Middle frontal gyrus (tissue), 1 donor: ENCODE results near the gene GPR39.
"Not testable (repeated sequence)": the region's sequence is repeated elsewhere in the genome, so short reads cannot be mapped to it uniquely, and the experiment has no call there.

Source experiments
- DNase-seq: peaks from one replicate; pipeline ENCODE4 v3.0.0-alpha.2; 2015; ENCODE audit warnings: low spot score; ENCODE audit errors: extremely low spot score

The GPR39 gene

DNA sequence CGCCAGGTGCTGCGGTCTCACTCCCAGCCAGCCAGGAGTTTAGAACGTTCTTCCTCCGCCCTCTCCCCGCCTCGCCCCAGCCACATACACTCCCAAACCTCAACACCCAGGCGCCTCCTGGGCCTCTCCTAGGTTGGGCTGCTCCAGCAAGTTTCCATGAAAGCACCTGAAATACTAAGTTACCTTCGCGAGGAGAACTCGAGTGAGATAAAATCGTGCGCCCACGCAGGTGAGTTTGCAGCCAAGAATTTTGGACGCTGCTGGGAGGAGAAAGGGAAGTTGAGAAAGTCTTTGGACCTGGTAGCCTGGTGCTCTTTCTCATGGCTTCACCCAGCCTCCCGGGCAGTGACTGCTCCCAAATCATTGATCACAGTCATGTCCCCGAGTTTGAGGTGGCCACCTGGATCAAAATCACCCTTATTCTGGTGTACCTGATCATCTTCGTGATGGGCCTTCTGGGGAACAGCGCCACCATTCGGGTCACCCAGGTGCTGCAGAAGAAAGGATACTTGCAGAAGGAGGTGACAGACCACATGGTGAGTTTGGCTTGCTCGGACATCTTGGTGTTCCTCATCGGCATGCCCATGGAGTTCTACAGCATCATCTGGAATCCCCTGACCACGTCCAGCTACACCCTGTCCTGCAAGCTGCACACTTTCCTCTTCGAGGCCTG lies at the start of gene GPR39:
TSS of gene GPR39 (plus strand) at position 83 of the 673 bp plus-strand sequence.
- no peak for DNase-seq

GRCh38 chr2:132368191-132368590 lies 48.4 kb upstream of the GPR39 start:
- no peak for DNase-seq

- no peak for DNase-seq
These were observed 44.3 kb upstream of the GPR39 start for GRCh38 chr2:132372276-132372675.

GRCh38 chr2:132373391-132374135 lies 43.0 kb upstream of the GPR39 start:
- DNase-seq = no peak

DNA sequence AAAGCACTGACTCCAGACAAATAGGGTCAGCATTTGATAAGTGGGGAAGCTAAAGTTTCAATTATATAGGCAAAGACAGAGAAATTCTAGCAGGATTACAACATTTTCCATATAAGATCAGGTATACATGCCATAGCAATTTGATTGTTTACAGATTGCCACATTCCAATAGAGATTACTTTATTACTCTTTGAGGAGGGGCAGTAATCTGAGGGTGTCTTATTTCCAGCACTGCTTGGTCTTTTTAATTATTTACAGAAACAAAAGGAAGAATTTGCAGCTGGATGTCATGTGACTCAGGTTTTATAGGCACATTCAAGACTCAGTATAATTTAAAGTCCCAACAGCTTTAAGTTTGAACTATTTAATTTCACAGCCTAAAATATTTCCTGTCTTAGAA lies 42.5 kb upstream of the GPR39 start:
- no peak for DNase-seq

DNA sequence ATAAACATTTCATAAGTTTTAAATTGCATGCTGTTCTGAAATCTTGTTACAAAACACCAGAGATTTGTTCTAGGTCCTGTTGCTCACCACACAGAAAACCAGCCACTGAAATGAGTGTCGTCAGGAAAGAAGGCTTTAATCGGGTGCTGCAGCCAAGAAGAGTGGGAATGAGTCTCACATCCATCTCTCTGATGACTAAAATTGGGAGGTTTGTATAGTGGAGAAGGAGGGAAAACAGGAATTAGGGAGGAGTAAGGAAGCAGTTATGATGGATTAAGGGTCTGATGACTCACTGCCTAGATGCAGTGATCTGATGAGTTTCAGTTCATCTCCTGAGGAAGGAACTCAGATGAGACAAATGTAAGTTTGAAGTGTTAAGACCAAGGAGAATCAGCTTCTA lies 42.1 kb upstream of the GPR39 start:
- no peak for DNase-seq

DNA sequence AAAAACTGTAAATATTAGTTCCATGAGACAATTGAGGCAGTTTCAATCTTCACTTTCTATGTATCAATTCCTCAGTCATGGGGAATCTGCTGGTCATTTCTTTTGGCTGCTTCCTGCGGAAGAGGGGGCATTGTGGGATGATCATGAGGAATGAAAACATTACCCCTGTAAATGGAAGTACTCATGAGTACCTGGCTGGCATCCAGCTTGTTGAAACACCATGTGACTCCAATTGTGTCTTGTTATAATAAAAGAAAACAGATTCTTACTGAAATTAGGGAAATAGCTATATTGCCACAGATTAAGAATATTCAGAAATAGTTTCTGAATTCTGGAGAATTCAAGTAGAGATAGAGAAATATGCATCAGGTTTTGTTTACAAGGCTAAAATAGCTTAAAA lies 41.6 kb upstream of the GPR39 start:
- DNase-seq = no peak

GRCh38 chr2:132381376-132381775 lies 35.2 kb upstream of the GPR39 start:
- no peak for DNase-seq

DNA sequence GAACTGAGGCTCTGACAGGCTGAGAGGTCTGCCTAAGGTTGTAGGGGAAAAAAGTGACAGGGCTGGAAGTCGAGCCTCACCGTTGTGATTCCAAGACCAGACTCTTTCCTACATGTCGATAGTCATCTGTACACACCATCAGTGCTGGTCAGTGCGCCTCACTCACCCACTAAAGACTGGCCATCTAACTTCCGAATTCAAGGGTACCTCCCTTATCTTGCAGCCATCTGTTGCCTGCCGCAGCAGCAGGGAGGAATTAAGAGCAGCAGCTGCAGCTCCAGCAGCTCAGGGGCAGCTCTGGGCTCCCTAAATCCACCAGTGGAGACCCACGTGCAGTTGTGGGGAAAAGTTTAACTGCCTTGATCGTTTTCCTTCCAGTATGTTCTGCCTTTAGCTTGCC lies 32.6 kb upstream of the GPR39 start:
- no peak for DNase-seq

DNA sequence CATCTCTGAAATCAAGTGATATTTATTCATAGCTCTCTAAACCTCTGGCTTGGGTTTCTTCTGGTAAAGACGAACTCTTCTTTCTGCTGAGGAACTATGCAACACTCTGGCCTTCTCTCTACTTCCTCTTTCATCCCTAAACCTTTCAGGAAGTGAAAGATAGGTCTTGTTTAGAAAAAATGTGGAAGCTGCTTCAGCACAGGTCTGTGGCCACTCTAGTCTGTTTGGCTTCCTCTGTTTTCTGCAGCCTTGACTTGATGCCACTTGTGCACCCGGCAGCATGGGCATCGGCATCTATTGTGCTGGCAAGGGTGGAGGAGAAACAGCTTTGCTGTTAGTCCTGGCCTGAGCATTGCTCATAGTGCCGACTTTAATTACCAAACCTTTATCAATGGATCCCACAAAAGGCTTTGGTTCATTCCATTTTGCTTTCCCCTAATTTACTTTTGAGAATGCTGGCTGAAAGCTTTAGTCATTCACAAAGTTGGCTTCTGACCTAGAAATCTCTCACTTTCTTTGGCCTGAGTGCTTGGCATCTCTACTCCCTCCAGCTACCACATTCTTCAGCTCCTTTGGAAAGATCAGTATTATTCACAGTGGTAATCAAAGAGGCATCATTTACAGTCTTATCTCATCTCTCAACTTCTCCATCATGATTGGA lies 32.0 kb upstream of the GPR39 start:
- DNase-seq = no peak

DNA sequence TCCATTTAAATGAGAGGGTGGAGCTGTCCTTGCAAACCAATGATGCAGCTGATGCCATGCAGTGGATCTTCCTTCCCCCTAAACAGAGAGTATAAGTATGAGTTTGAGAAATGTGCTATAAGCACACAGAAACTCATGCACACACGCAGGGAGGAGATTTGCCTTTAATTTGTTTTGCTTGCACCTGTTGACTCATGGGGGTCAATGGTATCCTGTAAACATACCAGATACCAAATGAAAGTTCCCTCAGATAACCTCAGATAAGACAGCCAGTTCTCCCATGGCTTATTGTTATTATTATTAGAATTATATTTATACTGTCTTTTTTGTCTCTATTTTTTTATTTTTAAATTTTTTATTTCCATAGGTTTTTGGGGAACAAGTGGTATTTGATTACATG lies 29.5 kb upstream of the GPR39 start:
- no peak for DNase-seq

DNA sequence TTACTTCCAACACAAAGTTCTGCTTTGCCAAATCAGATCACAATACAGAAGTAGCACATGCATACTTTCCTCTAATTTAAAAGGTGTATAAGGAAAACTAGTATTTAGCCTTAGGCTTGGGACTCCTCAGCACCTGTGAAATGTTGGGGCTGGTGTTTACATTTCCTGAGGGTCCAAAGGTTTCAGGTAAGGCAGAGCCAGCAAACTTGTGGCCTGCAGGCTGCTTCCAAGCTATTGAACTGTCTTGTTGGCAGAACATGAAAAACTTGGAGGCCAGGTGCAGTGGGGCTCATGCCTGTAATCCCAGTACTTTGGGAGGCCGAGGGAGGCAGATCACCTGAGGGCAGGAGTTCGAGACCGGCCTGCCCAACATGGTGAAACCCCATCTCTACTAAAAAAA lies 26.5 kb upstream of the GPR39 start:
- DNase-seq = no peak

DNA sequence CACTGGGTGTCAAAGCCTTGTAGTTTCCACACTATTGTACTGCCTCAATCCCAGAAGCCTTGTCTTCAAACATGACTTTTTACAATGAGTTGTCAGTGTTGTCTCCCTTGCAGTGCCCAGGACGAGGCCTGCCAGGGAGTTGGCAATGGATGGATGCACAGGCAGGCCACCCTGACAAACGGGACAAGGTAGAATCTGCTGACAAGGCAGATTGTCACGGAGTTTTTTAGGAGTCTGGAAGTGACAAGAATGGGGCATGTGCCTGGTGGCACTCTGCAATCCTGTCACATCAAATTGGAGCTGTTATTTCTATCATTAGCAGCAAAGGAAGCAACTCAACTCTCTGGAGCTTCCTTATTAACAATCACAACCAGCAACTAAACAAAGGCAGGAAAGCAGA lies 25.2 kb upstream of the GPR39 start:
- no peak for DNase-seq

DNA sequence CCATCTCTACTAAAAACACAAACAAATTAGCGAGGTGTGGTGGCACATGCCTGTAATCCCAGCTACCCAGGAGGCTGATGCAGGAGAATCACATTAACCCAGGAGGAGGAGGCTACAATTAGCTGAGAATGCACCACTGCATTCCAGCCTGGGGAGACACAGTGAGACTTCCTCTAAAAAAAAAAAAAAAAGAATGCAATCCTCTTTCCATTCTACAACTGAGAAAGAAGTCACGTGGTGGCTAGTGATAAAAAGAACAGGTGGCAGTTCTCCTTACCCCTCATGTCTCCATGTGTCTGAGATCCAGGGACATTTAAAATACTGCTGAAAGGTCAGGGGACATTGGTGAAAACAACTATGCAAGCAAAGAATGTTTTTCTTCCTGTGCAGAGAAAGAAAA lies 24.4 kb upstream of the GPR39 start:
- no peak for DNase-seq

DNA sequence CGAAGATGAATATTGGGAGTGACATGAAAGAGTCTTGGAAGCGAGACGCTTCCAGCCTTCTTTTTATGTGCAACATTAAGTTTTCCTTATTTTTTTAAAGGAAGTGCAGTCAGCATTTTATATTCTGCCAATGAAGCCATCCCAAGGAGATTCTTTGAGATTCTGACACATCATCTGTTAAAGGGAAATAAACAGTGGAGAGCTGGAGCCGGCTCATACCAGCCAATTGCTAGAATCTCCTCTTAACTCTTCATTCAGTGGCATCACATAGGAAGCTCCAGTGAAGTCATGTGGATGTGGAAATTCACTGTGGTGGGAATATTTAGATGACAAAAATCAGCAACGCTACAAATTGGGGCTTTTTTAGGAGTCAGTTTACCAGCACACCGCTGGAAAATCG lies 23.7 kb upstream of the GPR39 start:
- DNase-seq = no peak

DNA sequence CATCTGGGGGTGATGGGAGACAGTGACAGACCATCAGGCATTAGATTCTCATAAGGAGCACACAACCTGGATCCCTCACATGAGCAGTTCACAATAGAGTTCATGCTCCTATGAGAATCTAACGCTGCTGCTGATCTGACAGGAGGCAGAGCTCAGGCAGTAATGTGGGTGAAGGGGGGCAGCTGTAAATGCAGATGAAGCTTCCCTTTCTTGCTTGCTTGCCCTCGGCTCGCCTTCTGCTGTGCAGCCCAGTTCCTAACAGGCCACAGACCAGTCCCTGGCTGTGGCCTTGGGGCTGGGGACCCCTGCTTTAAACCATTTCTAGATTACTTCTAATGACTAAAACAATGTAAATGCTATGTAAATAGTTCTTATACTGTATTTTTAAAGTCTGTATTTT lies 19.6 kb upstream of the GPR39 start:
- DNase-seq = not testable (repeated sequence)

DNA sequence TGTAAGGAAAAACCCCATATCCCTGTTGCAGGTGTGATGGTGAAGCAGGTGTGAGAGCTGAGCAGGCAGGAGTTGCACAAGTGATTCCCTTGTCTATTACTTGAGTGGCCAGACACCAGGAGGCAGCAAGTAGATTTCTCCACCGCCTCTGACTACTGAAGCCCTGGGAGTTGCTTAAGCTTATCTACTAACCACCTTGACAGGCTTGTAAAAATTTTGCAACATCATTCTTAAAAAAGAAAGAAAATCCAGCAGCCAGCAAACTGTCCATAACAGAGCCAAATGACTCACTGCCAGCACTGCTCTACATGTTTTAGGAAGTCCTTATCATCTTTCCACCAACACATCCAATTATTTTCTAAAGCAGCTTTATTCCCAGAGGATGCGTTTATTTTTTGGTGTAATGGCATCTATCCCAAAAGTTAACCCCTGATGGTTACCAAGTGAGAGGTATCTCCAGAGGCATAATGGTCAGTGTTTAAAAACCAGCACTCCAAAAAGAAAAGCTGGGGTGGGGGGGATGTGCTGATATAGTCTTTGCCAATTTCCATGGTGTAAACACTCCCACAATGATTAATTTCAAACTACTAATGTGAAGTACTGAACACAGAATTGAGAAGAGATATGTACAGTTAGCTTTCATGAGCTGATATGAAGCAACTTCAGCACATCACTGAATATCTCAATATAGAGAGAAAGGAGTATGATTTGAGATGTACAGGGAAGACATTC lies 16.3 kb upstream of the GPR39 start:
- no peak for DNase-seq

- DNase-seq = no peak
These were observed 15.7 kb upstream of the GPR39 start for GRCh38 chr2:132400901-132401240.

GRCh38 chr2:132401326-132401725 lies 15.3 kb upstream of the GPR39 start:
- DNase-seq = no peak

GRCh38 chr2:132403146-132403545 lies 13.5 kb upstream of the GPR39 start:
- DNase-seq = no peak

DNA sequence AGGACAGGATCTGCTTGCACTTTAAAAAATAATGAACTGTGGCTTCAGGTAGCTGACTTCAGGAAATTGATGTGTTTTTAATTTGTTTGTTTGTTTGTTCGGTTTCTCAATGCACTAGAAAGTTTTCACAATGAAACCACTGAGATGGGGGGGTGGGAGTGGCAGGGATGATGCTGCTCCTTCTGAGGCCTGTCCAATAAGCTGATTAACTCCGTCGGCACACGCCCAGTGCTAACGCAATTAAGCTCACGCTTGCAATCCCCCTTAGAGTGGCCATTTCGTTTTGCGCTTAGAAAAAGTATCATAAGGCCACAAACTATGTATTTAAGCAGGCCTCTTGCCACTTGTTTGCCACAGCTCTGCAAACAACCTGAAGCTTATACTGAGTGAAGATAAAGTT lies 12.5 kb upstream of the GPR39 start:
- no peak for DNase-seq

- DNase-seq = no peak
These were observed 8.8 kb upstream of the GPR39 start for GRCh38 chr2:132407784-132408183.
